GM11168 (cell line): ENCODE measurements around the gene ST6GALNAC3.
"Not testable (repeated sequence)": the region's sequence is repeated elsewhere in the genome, so short reads cannot be mapped to it uniquely, and the experiment has no call there.

Experiments
- in situ Hi-C: fragments of 300-500 bp; cut with MboI; formaldehyde crosslinking; loops from one replicate; pipeline ENCODE4 v1.12.0; 2022; ENCODE audit warnings: low sequenced_read_pairs; ENCODE audit not compliant: unreplicated experiment

Gene ST6GALNAC3

GRCh38 chr1:76231320-76231719, 156.8 kb downstream of the ST6GALNAC3 start:
- in situ Hi-C loops, result no loop called here

- in situ Hi-C loops, result no loop called here
Observed at GRCh38 chr1:76232666-76233065, 158.1 kb downstream of the ST6GALNAC3 start.

- in situ Hi-C loops, result no loop called here
Observed at GRCh38 chr1:76234061-76234460, 159.5 kb downstream of the ST6GALNAC3 start.

GRCh38 chr1:76237211-76237610, 162.7 kb downstream of the ST6GALNAC3 start:
- in situ Hi-C loops, result no loop called here

GRCh38 chr1:76238094-76238628, 163.6 kb downstream of the ST6GALNAC3 start:
- in situ Hi-C loops, result no loop called here

- in situ Hi-C loops, result no loop called here
Observed at GRCh38 chr1:76239470-76239918, 164.9 kb downstream of the ST6GALNAC3 start.

GRCh38 chr1:76240316-76240715, 165.8 kb downstream of the ST6GALNAC3 start:
- in situ Hi-C loops, result no loop called here

GRCh38 chr1:76242587-76242986, 168.0 kb downstream of the ST6GALNAC3 start:
- in situ Hi-C loops, result not testable (repeated sequence)

- in situ Hi-C loops, result no loop called here
Observed at GRCh38 chr1:76247261-76247852, 172.8 kb downstream of the ST6GALNAC3 start.

GRCh38 chr1:76250271-76250670, 175.7 kb downstream of the ST6GALNAC3 start:
- in situ Hi-C loops, result no loop called here

- in situ Hi-C loops, result no loop called here
Observed at GRCh38 chr1:76252431-76252830, 177.9 kb downstream of the ST6GALNAC3 start.

GRCh38 chr1:76254104-76255030, 179.8 kb downstream of the ST6GALNAC3 start:
- in situ Hi-C loops, result no loop called here

- in situ Hi-C loops, result no loop called here
Observed at GRCh38 chr1:76256289-76257223, 182.0 kb downstream of the ST6GALNAC3 start.

- in situ Hi-C loops, result no loop called here
Observed at GRCh38 chr1:76257823-76258222, 183.3 kb downstream of the ST6GALNAC3 start.

GRCh38 chr1:76259270-76259669, 184.7 kb downstream of the ST6GALNAC3 start:
- in situ Hi-C loops, result no loop called here

GRCh38 chr1:76260279-76260678, 185.7 kb downstream of the ST6GALNAC3 start:
- in situ Hi-C loops, result no loop called here

GRCh38 chr1:76262601-76263000, 188.1 kb downstream of the ST6GALNAC3 start:
- in situ Hi-C loops, result no loop called here

- in situ Hi-C loops, result no loop called here
Observed at GRCh38 chr1:76264642-76265041, 190.1 kb downstream of the ST6GALNAC3 start.

GRCh38 chr1:76266762-76267161, 192.2 kb downstream of the ST6GALNAC3 start:
- in situ Hi-C loops, result no loop called here

- in situ Hi-C loops, result no loop called here
Observed at GRCh38 chr1:76267631-76268030, 193.1 kb downstream of the ST6GALNAC3 start.
